ENCODE measurements around the gene GRID2.

DNA sequence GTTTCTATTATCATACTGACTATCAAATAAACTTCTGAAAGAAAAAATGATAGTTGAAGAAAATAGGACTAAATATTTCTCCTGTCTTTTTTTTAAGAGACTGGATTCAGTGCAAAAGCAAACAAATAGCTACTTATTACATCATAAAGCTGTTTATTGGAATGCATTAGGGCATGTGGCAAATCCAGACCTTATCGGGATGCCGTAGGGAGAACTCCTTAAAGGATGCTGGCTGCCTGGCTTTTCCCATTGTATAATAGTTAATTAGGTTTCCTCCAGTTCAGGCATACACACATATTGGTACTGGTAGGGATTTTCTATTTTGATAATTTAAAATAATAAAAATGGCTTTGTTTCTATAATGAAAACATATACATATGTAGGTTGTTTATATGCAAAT is 985.5 kb downstream of the GRID2 start:
- TF ChIP-seq, protein P1, sequence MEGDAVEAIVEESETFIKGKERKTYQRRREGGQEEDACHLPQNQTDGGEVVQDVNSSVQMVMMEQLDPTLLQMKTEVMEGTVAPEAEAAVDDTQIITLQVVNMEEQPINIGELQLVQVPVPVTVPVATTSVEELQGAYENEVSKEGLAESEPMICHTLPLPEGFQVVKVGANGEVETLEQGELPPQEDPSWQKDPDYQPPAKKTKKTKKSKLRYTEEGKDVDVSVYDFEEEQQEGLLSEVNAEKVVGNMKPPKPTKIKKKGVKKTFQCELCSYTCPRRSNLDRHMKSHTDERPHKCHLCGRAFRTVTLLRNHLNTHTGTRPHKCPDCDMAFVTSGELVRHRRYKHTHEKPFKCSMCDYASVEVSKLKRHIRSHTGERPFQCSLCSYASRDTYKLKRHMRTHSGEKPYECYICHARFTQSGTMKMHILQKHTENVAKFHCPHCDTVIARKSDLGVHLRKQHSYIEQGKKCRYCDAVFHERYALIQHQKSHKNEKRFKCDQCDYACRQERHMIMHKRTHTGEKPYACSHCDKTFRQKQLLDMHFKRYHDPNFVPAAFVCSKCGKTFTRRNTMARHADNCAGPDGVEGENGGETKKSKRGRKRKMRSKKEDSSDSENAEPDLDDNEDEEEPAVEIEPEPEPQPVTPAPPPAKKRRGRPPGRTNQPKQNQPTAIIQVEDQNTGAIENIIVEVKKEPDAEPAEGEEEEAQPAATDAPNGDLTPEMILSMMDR (conservative IDR thresholded peaks at IDR 0.05; ENCODE audit: low read depth, low read length): no peak
- no peak for TF ChIP-seq EZH2 (IDR thresholded peaks at IDR 0.05; ENCODE audit: low read length, unreplicated experiment)
